Muscle layer of colon (tissue), 2 donors: ENCODE measurements around the gene KHNYN.
"Not testable (repeated sequence)": the region's sequence is repeated elsewhere in the genome, so short reads cannot be mapped to it uniquely, and the experiment has no call there.

Experiments
- H3K27ac ChIP-seq: one replicate; pipeline ENCODE4 v1.7.0; 2013; ENCODE audit warnings: low read depth, mild to moderate bottlenecking, low read length, moderate library complexity
- H3K27me3 ChIP-seq, 2 donors: one replicate each; pipeline ENCODE4 v1.7.0; 2013; ENCODE audit warnings: low read length in 2 of 2, mild to moderate bottlenecking in 2 of 2; ENCODE audit not compliant: insufficient read depth in 2 of 2, control insufficient read depth in 1 of 2
- H3K36me3 ChIP-seq: one replicate; pipeline ENCODE4 v1.7.0; 2013; ENCODE audit warnings: mild to moderate bottlenecking, low read length; ENCODE audit not compliant: insufficient read depth
- H3K4me1 ChIP-seq: one replicate; pipeline ENCODE4 v1.7.0; 2013; ENCODE audit warnings: mild to moderate bottlenecking, low read length; ENCODE audit not compliant: insufficient read depth
- H3K4me3 ChIP-seq, 2 donors: one replicate each; pipeline ENCODE4 v1.7.0; 2013; ENCODE audit warnings: low read length in 2 of 2, low read depth in 1 of 2, mild to moderate bottlenecking in 1 of 2, moderate library complexity in 1 of 2
- H3K9ac ChIP-seq: one replicate; pipeline ENCODE4 v1.7.0; 2013; ENCODE audit warnings: low read length
- H3K9me3 ChIP-seq: one replicate; pipeline ENCODE4 v1.7.0; 2013; ENCODE audit warnings: mild to moderate bottlenecking, low read length
- donor health status: abdominal sarcoma.
- donor health status: Adenocarcinoma of cecum.

Gene KHNYN

GRCh38 chr14:24442240-24443052 is 12.7 kb downstream of the KHNYN start, which contains the start of gene SDR39U1:
SDR39U1 (minus strand) TSS chr14:24442776; CDS start chr14:24442769, 7 bp downstream.
- H3K36me3 ChIP-seq: peaks cover 35% of the 10 kb centered on the region
- H3K4me1 ChIP-seq: peaks cover 28% of the 10 kb centered on the region
- H3K9me3 ChIP-seq: no peaks in the 10 kb centered on the region
- peak within 1 kb of the TSS; percentile 82 for H3K27ac ChIP-seq
- H3K9ac ChIP-seq: peak within 1 kb of the TSS; percentile 88
- peak within 1 kb of the TSS; percentile 55 to 94 for H3K4me3 ChIP-seq
- no peaks in the 10 kb centered on the region for H3K27me3 ChIP-seq

DNA sequence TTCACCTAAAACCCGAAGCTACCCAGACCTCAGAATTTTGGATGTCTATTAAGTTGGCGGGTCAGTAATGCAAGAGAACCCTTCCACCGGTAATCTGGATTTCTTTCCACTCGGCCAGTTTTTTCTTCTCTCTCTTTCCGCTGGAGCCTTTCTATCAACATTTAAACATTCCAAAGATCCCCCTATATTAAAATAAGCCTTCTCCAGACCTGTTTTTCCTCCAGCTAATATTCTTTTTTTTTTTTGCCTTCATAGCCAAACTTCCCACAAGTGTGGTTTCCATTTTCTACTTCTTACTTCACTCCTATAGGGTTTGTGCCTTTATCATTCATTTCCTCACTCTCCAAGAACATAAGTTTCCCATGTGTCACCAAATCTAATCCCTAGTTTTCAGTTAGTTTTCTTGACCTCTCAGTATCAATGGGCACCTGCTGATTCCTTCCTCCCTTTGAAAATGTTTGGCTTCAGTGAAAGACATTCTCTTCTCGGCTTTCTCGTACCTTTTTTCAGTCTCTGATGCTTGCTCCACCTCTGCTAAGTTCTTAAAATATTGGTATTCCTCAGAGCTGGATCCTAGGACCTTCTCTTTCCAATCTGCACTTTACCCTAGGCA is 13.4 kb downstream of the KHNYN start:
- Histone ChIP-seq H3K27me3 (no peaks in the 10 kb centered on the region), H3K27ac (peak overlapping the region; percentile 80), H3K4me3 (peak overlapping the region; percentile 55 to 94), H3K9me3 (no peaks in the 10 kb centered on the region), H3K36me3 (peaks cover 28% of the 10 kb centered on the region), H3K4me1 (peaks cover 26% of the 10 kb centered on the region), H3K9ac (peak overlapping the region; percentile 35)

GRCh38 chr14:24450828-24451227 is 21.1 kb downstream of the KHNYN start:
- not testable (repeated sequence) for H3K9ac ChIP-seq, H3K36me3 ChIP-seq

DNA sequence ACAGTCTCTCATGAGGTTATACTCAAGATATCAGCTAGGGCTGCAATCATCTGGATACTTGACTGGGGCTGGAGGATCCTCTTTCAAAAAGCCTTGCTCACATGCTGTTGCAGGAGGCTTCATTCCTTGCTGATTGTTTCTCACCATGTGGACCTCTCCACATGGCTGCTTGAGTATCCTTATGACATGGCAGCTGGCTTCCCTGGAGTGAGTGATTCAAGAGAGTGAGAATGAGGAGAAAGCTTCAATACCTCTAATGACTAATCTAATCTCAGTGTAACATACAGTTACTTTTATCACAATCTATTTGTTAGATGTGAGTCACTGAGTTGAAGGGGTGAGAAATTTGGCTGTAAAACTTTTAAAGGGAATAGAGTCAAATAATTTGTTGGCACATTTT is 27.2 kb downstream of the KHNYN start:
- Histone ChIP-seq H3K27ac (no peak overlapping the region), H3K4me1 (no peaks in the 10 kb centered on the region), H3K9me3 (no peaks in the 10 kb centered on the region), H3K27me3 (no peaks in the 10 kb centered on the region), H3K9ac (no peak overlapping the region), H3K36me3 (no peaks in the 10 kb centered on the region), H3K4me3 (no peak overlapping the region)

More at GRCh38 chr14:24450828-24451227, 21.1 kb downstream of the KHNYN start:
- not testable (repeated sequence) for H3K9me3 ChIP-seq, H3K27me3 ChIP-seq, H3K27ac ChIP-seq, H3K4me3 ChIP-seq, H3K4me1 ChIP-seq

GRCh38 chr14:24458736-24459135 is 29.0 kb downstream of the KHNYN start:
- Histone ChIP-seq H3K27ac (no peak overlapping the region), H3K4me1 (no peaks in the 10 kb centered on the region), H3K27me3 (no peaks in the 10 kb centered on the region), H3K9ac (no peak overlapping the region), H3K4me3 (no peak overlapping the region), H3K9me3 (no peaks in the 10 kb centered on the region), H3K36me3 (no peaks in the 10 kb centered on the region)

DNA sequence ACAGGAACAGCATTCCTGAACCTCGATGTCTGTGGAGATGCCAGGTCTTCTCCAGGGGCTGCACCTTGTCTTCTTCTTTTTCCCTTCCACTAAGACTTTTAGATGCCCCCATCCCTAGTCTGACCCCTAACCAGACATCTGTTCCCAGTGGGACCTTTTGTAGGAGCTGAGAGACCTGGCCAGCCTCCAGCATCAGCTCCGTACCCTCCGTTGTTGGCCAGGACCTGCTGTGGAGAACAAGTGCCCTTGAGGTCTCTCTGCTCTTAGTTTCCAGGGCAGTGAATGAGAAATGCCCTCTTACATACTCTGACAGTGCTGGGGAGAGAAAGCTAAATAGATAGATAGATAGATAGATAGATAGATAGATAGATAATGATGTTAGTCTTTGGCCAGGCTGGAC is 29.6 kb downstream of the KHNYN start:
- no peak overlapping the region for H3K9ac ChIP-seq
- H3K27ac ChIP-seq: no peak overlapping the region
- no peaks in the 10 kb centered on the region for H3K27me3 ChIP-seq
- no peaks in the 10 kb centered on the region for H3K36me3 ChIP-seq
- no peak overlapping the region for H3K4me3 ChIP-seq
- no peaks in the 10 kb centered on the region for H3K9me3 ChIP-seq
- no peaks in the 10 kb centered on the region for H3K4me1 ChIP-seq

DNA sequence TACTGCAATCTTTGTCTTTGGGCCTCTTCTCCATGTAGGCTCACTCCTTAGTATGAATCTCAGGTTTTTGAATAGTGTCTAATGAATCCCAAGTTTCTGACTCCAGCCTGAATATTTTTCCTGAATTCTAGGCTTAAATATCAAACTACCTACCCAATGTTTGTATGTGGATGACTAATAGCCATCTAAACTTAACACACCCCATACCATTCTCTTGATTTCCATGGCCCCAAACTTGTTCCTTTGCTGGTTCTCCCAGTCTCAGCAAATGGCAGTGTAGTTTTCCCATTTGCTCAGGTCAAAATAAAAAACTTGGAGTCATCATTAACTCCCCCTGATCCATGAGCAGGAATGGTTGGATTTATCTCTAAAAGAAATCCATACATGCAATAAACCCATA is 31.6 kb downstream of the KHNYN start:
- Histone ChIP-seq H3K36me3 (no peaks in the 10 kb centered on the region), H3K9ac (no peak overlapping the region), H3K4me1 (no peaks in the 10 kb centered on the region), H3K27ac (no peak overlapping the region), H3K27me3 (no peaks in the 10 kb centered on the region), H3K9me3 (no peaks in the 10 kb centered on the region), H3K4me3 (no peak overlapping the region)

GRCh38 chr14:24463017-24463883 is 33.5 kb downstream of the KHNYN start:
- Histone ChIP-seq H3K4me3 (no peak overlapping the region), H3K9ac (no peak overlapping the region), H3K36me3 (no peaks in the 10 kb centered on the region), H3K27ac (no peak overlapping the region), H3K4me1 (no peaks in the 10 kb centered on the region), H3K27me3 (no peaks in the 10 kb centered on the region), H3K9me3 (no peaks in the 10 kb centered on the region)

DNA sequence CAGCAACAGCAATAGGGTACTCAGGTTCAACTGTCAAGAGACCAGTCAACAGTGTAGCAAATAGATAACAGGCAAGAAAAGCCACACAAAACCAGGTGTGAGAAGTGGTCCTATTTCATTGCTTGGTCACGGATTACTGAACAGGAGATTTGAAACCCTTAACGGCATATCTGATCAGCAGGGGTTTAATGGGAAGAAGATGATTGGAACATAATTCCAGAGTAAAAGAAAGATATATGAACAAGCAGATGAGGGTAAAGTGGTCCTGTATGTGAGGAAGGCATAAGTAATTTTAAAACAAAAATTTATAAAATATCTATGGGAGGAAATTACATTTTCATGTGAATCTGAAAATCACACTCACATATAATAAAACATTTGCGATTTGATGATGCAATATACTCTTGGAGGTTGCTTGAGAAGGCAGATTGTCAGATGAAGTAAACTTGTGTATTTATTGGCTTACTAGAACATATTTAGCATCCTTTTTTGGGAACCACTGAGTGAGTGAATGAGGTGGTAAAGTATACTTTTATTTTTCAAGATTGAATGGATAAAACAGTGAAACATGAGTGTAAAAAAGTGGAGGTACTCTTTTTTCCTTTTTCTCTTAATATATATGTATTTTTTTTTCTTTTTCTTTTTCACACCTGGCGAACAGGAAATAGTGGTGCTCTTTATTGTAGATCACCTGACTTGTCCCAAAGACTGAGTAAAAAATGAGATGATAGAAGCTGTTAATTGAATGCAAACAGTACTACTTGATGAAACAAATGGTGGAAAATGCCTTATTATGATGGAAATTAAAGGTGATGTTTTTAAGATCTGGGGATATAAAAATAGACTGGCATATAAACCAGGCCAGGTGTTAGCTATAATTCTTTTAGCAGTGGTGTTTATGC is 34.4 kb downstream of the KHNYN start:
- H3K9ac ChIP-seq: no peak overlapping the region
- no peak overlapping the region for H3K4me3 ChIP-seq
- no peak overlapping the region for H3K27ac ChIP-seq
- no peaks in the 10 kb centered on the region for H3K4me1 ChIP-seq
- no peaks in the 10 kb centered on the region for H3K36me3 ChIP-seq
- no peaks in the 10 kb centered on the region for H3K9me3 ChIP-seq
- H3K27me3 ChIP-seq: no peaks in the 10 kb centered on the region

DNA sequence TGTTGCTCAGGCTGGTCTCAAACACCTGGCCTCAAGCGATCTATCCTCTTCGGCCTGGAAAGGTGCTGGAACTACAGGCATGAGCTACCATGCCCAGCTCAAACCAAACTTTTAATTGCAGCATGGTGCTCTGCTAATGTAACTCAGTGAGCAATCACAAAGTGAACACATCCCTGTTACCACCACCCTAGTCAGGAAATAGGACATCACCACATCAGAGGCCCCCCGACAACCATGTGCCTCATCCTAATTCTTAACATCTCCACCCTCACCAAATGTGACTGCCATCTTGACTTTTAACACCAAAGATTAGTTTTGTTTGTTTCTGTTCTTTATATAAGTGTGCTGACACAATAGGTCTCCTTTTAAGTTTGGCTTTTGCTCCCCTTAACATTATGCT is 35.6 kb downstream of the KHNYN start:
- Histone ChIP-seq H3K36me3 (no peaks in the 10 kb centered on the region), H3K27me3 (no peaks in the 10 kb centered on the region), H3K4me3 (no peak overlapping the region), H3K9me3 (no peaks in the 10 kb centered on the region), H3K27ac (no peak overlapping the region), H3K4me1 (no peaks in the 10 kb centered on the region), H3K9ac (no peak overlapping the region)
